ENCODE data around the gene KIAA0232. TPM values are rescaled to one million over a fixed set of nuclear protein-coding genes. Genes with fewer than 3 reads are reported as not detected.

The KIAA0232 gene
- total RNA-seq, 1 donor from 2014 or later = 33.4 TPM

Other genes starting within 250 kb of the KIAA0232 start
- 33.1 TPM for gene MAN2B2, start 207.5 kb upstream of the KIAA0232 start, total RNA-seq
- gene MRFAP1, start 142.0 kb upstream of the KIAA0232 start, total RNA-seq = 234 TPM
- 16.1 TPM for gene S100P, start 88.8 kb upstream of the KIAA0232 start, total RNA-seq
- 34.5 TPM for gene MRFAP1L1, start 72.9 kb upstream of the KIAA0232 start, total RNA-seq
- 14.2 TPM for gene BLOC1S4, start 66.6 kb upstream of the KIAA0232 start, total RNA-seq
- gene TBC1D14, start 127.1 kb downstream of the KIAA0232 start, total RNA-seq = 54.3 TPM